H1 (cell line): Measurements from ENCODE around the gene TYRO3.

Source experiments
- BACH1 ChIP-seq: IDR thresholded peaks from 2 replicates; pipeline ENCODE4 v1.6.1; 2012; ENCODE audit warnings: low read length, improper control_type of control experiment
- EGR1 ChIP-seq: IDR thresholded peaks from 2 replicates; pipeline ENCODE4 v1.6.1; 2011; ENCODE audit warnings: low read depth, low read length, borderline replicate concordance
- JUND ChIP-seq: IDR thresholded peaks from 2 replicates; pipeline ENCODE4 v1.6.1; 2011; ENCODE audit warnings: mild to moderate bottlenecking, improper control_type of control experiment, low read length
- PHF8 ChIP-seq: fragments of 200-600 bp; sonication (generic); conservative IDR thresholded peaks from 2 replicates; pipeline ENCODE4 v1.7.1; 2012; ENCODE audit warnings: low read depth, mild to moderate bottlenecking, inconsistent platforms, low read length, moderate library complexity
- POLR2A ChIP-seq, 2 experiments: IDR thresholded peaks; 1 replicate in 1 of 2; 2 replicates in 1 of 2; pipeline ENCODE4 v1.6.1; 2011; ENCODE audit warnings: low read depth in 2 of 2, low read length in 2 of 2, mild to moderate bottlenecking in 2 of 2; ENCODE audit errors: control extremely low read depth in 1 of 2
- RAD21 ChIP-seq, 2 experiments: IDR thresholded peaks in 1 of 2; conservative IDR thresholded peaks in 1 of 2; 2 replicates each; pipeline ENCODE4 v1.6.1; 2011; ENCODE audit warnings: low read depth in 2 of 2, low read length in 2 of 2, improper control_type of control experiment in 1 of 2, inconsistent platforms in 1 of 2, mild to moderate bottlenecking in 1 of 2, moderate library complexity in 1 of 2
- RFX5 ChIP-seq: IDR thresholded peaks from 2 replicates; pipeline ENCODE4 v1.6.1; 2011; ENCODE audit warnings: low read depth, low read length, improper control_type of control experiment, borderline replicate concordance
- TAF1 ChIP-seq: IDR thresholded peaks from 2 replicates; pipeline ENCODE4 v1.6.1; 2011; ENCODE audit warnings: mild to moderate bottlenecking, low read depth, low read length
- TCF12 ChIP-seq: IDR thresholded peaks from 2 replicates; pipeline ENCODE4 v1.6.1; 2011; ENCODE audit warnings: low read depth, mild to moderate bottlenecking, low read length
- YY1 ChIP-seq: IDR thresholded peaks from 2 replicates; pipeline ENCODE4 v1.6.1; 2011; ENCODE audit warnings: low read depth, mild to moderate bottlenecking, low read length
- TF ChIP-seq, protein P1 (sequence below), 3 experiments: IDR thresholded peaks; 1 replicate in 2 of 3; 2 replicates in 1 of 3; pipeline versions ENCODE4 v1.5.1 to v1.6.1; 2011; ENCODE audit warnings: low read length in 3 of 3, mild to moderate bottlenecking in 3 of 3, inconsistent platforms in 2 of 3, low read depth in 1 of 3, moderate library complexity in 1 of 3; ENCODE audit not compliant: insufficient read depth in 1 of 3; ENCODE audit errors: control extremely low read depth in 1 of 3

DNA sequence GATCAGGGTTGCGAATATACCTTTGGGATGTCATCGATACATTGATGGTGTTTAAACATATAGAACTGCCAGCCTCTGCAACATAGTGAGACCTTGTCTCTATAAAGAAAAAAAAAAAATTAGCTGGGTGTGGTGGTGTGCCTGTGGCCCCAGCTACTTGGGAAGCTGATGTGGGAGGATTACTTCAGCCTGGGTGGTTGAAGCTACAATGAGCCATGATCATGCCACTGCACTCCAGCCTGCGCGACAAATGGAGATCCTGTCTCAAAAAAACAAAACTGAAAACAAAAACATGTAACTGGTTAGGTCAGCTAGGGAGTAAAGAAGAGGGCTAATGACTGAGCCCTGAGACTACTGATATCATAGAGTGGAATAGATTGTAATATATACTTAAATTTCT lies 70.5 kb downstream of the TYRO3 start:
- TF ChIP-seq TCF12, result no peak
- TF ChIP-seq TAF1, result no peak
- TF ChIP-seq, protein P1, sequence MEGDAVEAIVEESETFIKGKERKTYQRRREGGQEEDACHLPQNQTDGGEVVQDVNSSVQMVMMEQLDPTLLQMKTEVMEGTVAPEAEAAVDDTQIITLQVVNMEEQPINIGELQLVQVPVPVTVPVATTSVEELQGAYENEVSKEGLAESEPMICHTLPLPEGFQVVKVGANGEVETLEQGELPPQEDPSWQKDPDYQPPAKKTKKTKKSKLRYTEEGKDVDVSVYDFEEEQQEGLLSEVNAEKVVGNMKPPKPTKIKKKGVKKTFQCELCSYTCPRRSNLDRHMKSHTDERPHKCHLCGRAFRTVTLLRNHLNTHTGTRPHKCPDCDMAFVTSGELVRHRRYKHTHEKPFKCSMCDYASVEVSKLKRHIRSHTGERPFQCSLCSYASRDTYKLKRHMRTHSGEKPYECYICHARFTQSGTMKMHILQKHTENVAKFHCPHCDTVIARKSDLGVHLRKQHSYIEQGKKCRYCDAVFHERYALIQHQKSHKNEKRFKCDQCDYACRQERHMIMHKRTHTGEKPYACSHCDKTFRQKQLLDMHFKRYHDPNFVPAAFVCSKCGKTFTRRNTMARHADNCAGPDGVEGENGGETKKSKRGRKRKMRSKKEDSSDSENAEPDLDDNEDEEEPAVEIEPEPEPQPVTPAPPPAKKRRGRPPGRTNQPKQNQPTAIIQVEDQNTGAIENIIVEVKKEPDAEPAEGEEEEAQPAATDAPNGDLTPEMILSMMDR (IDR thresholded peaks at IDR 0.05; ENCODE audit: control extremely low read depth in 1 of 3, insufficient read depth in 1 of 3, low read depth in 1 of 3, low read length in 3 of 3), result no peak
- TF ChIP-seq POLR2A (IDR thresholded peaks at IDR 0.05; ENCODE audit: control extremely low read depth in 1 of 2, low read depth in 2 of 2, low read length in 2 of 2), result no peak
- no peak for TF ChIP-seq RFX5
- TF ChIP-seq JUND, result no peak
- no peak for TF ChIP-seq YY1
- TF ChIP-seq BACH1, result no peak
- no peak for TF ChIP-seq EGR1
- TF ChIP-seq PHF8, result no peak
- no peak for TF ChIP-seq RAD21 (IDR thresholded peaks at IDR 0.05 in 1 of 2, conservative IDR thresholded peaks at IDR 0.05 in 1 of 2; ENCODE audit: low read depth in 2 of 2, low read length in 2 of 2)
